ENCODE data around the gene KLHDC3.

DNA sequence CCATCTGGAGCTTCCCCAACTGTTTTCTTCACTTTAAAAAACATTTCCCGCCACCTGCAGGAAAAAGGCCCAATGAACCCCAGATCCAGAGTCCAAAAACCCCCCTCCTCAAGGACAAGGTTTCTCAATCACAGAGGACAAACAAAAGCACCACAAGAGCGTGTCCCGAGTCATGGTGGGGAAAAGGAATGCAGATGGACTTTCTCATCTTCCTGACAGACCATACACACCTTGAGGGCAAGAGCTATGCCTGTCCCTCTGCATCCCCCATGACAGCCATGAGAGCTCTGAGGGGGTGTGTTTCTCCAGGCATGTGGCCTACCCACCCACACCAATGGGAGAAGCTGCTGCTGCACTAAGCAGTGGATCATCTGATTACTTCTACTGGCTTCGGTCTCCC lies 44.1 kb upstream of the KLHDC3 start:
- TF ChIP-seq, protein P1, sequence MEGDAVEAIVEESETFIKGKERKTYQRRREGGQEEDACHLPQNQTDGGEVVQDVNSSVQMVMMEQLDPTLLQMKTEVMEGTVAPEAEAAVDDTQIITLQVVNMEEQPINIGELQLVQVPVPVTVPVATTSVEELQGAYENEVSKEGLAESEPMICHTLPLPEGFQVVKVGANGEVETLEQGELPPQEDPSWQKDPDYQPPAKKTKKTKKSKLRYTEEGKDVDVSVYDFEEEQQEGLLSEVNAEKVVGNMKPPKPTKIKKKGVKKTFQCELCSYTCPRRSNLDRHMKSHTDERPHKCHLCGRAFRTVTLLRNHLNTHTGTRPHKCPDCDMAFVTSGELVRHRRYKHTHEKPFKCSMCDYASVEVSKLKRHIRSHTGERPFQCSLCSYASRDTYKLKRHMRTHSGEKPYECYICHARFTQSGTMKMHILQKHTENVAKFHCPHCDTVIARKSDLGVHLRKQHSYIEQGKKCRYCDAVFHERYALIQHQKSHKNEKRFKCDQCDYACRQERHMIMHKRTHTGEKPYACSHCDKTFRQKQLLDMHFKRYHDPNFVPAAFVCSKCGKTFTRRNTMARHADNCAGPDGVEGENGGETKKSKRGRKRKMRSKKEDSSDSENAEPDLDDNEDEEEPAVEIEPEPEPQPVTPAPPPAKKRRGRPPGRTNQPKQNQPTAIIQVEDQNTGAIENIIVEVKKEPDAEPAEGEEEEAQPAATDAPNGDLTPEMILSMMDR (IDR thresholded peaks at IDR 0.05): no peak
- TF ChIP-seq POLR2A (IDR thresholded peaks at IDR 0.05): no peak
